HG03520 (cell line): ENCODE measurements around the gene MYH13.
"Not testable (repeated sequence)": the region's sequence is repeated elsewhere in the genome, so short reads cannot be mapped to it uniquely, and the experiment has no call there.

Experiments
- ATAC-seq: cut with Tn5 transposase; IDR thresholded peaks from one replicate; pipeline ENCODE4 v1.9.1; 2021; ENCODE audit warnings: mild to moderate bottlenecking, moderate library complexity; ENCODE audit not compliant: unreplicated experiment

Gene MYH13

DNA sequence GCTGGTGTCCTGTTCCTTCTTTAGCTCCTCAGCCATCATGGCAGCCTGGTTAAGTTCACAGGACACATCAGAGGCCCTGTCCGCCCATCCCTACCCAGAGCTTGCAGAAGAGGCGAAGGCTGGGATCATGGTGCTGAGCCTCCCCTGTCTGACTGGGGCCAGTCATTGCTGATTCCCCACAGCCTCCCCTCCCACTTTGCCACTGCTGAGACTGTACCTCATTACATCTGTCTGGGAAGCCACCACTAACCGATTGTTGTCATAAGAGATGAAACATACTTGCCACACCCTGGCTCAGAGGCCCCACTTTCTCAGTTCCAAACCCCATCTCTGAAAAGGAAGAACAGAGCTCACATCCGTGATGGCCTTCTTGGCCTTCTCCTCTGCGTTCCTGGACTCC lies 66.2 kb downstream of the MYH13 start:
- ATAC-seq: no peak

GRCh38 chr17:10305398-10305797 lies 67.4 kb downstream of the MYH13 start:
- no peak for ATAC-seq

DNA sequence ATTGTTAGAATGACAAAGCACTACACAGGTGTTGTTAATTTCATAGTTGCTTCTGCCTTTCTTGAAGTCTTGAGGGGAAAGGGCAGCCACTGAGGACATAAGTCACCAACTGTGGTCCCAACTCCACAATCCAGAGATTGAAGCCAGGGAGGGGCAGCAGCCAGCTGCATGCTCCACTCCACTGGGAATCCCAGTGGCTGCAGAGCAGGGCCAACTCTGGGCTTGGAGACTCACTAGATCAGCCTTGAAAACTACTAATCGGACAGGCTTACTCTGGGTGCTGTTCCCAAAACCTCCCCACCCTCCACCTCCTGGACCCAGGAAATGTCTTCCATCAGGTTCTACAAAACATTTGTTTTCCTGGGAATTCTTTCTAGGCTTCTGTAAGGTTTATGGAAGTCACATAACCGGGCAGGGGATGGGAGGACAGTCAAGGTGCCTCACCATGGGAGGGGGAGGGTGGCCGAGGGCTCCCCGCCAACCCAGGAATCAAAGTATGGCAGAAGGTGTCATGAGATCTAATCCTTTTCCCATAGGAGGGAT lies 68.0 kb downstream of the MYH13 start:
- no peak for ATAC-seq

DNA sequence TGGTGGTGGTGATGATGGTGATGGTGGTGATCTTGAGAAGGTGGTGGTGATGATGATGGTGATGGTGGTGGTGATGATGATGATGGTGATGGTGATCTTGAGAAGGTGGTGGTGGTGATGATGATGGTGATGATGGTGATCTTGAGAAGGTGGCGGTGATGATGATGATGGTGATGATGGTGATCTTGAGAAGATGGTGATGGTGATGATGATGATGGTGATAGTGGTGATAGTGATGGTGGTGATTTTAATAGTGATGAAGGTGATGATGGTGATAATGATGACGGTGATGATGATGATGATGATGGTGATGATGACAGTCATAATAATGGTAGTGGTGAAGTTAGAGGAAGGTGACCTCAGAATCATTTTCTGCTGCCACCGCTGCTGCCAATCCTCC lies 75.1 kb downstream of the MYH13 start:
- ATAC-seq: no peak

DNA sequence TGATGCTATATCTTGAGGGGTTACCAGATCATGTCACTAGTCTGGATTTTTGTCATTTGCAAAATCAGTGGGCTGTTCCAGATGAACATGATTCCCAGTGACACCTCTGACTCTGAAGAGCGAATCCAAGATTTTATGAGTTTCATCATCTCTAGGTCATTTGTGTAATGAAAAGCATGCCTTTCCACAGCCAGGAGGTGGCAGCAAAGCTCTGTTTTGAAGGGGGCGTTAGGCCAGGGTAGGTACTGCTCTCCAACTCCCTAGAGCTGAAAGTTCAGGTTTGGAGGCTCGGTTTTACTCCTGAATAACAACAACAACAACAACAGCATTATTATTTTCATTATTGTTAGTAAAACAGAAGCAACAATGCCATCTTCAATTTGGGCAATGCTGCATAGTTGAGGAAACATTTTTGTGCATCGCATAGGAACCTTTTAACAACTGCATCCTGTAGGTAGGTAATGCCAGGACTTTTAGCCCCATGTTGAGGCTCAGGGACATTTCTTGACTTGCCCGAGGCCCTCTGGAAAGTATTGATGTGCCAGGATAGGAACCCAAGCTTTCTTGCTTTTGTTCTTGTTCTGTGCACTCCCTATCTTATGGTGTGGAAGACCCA lies 77.0 kb downstream of the MYH13 start:
- no peak for ATAC-seq

DNA sequence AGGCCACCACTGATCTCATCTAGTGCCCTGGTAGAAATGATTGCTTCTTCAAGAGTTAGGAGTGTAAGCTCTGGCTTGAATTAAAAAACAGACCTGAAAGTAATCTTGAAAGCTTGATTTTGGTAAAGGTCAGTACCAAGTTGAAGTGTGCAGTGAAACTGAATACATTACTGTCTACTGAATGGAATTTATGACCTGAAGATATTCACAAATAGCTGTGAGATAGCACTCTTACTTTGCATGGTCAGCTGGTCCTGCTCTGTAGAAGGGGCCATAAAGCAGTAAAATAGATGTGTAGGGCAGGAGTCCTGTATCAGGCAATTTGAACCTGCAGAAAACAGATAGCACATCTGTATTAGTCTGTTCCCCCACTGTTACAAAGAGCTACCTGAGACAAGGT lies 78.6 kb downstream of the MYH13 start:
- no peak for ATAC-seq

GRCh38 chr17:10292057-10292937 lies 80.5 kb downstream of the MYH13 start:
- no peak for ATAC-seq

DNA sequence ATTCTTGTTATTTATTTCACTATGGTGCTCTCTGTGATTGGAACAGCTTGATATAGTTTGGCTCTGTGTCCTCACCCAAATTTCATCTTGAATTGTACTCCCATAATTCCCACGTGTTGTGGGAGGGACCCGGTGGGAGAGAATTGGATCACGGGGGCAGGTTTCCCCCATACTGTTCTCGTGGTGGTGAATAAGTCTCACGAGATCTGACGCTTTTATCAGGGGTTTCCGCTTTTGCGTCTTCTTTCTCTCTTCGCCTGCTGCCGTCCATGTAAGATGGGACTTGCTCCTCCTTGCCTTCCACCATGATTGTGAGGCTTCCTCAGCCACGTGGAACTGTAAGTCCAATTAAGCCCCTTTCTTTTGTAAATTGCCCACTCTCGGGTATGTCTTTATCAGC lies 81.2 kb downstream of the MYH13 start:
- ATAC-seq: not testable (repeated sequence)

GRCh38 chr17:10290041-10290440 lies 82.8 kb downstream of the MYH13 start:
- ATAC-seq: no peak

- ATAC-seq: no peak
Observed at GRCh38 chr17:10286324-10286723, 86.5 kb downstream of the MYH13 start.

- no peak for ATAC-seq
Observed at GRCh38 chr17:10285896-10286295, 86.9 kb downstream of the MYH13 start.

- no peak for ATAC-seq
Observed at GRCh38 chr17:10280068-10280467, 92.7 kb downstream of the MYH13 start.

- no peak for ATAC-seq
Observed at GRCh38 chr17:10278218-10278617, 94.6 kb downstream of the MYH13 start.

- ATAC-seq: no peak
Observed at GRCh38 chr17:10276436-10276835, 96.4 kb downstream of the MYH13 start.

DNA sequence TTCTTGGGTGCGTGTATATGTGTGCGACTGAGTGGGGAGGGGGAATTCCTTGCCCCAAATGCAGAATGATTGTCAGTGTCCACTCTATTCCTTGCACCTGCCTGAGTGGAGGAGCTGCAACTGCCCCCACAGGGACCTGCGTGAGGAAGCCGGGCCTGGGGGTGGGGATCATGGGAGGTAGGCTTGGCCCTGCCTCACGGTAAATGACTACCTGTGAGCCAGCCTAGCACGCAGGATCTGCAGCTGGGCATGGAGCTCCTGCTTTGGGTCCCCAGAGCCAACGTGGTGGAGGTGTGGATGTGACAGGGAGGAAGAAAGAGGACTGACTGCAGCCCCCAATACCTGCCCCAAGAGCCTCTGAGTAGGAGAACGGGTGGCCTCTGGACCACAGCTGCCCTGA lies 97.4 kb downstream of the MYH13 start:
- ATAC-seq: no peak

GRCh38 chr17:10271106-10271562 lies 101.7 kb downstream of the MYH13 start:
- no peak for ATAC-seq

DNA sequence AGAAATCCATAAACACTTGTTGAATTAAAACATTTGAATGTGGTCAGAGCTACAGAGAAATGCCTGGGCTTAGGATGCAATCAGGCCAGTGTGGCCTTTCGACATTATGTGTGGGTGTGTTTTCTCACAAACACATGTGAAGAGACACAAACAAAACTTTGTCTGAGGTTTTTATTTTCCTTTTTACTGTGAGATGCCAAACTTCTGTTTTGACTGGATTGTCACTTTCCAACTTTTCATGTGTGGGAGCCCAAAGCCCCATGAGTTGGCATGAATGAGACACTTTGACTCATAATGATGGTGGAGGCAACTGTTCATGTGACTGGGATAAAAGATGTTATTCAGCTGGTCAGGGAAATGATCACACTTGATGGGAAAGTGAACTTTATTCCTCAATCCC lies 102.5 kb downstream of the MYH13 start:
- ATAC-seq: no peak

DNA sequence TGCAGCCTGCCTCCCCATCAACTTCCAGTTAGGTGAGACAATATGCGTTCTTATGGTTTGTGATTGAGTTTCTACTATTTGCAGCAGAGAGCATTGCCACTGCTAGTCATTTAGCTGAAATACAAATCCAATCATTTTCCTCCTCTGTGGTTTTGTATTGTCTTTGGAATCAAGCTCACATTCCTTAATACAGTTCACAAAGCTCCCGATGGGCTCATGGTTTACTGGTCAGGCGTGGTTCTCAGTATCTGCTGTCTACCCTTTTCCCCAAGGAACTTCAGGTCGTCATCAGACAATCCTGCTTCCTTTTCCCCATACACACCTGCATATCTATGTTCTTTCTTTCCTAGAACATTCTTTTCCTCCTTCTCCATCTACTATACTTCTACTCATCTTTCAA lies 104.8 kb downstream of the MYH13 start:
- no peak for ATAC-seq

DNA sequence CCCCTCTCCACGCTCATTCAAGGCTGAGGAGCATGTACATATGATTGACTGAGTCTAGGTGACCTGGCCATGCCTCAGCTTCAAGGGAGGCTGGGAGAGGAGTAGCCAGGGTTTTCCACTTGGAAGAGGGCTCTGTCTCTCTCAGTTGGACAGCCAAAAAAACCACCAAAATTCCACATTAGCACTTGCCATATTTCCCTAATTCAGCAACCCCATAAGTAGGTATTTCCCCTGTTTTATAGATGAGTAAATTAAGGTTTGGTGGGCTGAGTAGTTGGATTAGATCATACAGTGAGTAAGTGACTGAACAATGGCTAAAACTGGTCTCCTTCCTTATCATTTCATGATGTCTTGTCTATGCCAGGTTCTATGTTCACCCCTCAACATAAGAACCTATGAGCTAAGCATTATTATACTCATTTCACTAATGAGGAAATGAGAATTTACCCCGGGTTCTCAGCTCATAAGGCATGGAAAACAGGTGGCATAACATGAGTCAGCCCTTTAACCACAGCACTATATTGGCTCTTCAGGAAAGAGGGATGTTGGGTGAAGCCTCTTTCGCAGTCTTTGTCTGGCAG lies 106.4 kb downstream of the MYH13 start:
- ATAC-seq: no peak

DNA sequence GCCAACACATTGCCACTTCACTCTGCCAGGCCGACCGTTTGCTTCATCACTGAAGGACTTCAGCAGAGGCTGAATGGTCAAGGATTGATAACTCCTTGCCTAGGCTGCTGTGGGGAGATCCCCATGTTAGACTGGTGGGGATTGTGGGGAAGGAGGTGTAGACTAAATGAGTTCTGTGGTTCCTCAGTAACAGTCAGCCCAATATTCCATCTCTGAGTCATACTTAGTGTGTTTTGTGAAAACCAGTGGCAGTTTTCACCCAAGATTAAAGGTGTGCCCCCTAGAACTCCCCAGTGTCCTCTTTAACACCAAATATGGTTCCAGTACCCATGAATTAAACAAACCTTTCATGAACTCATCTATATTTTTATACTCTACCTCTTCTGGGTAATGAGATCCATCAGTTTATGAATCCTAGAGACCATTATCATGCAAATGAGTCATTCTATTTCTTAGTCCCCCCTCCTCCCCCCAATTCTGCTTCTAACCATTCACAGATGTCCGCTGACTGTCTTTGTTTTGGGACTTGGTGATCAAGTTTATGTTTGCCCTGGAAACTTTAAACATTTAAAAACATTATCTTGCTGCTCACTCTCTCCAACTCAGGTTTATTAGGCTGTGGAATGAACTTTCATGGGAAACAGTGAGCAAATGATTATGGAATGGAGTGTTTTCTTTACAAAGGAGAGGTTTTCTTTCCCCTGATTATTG lies 107.6 kb downstream of the MYH13 start:
- ATAC-seq: no peak

DNA sequence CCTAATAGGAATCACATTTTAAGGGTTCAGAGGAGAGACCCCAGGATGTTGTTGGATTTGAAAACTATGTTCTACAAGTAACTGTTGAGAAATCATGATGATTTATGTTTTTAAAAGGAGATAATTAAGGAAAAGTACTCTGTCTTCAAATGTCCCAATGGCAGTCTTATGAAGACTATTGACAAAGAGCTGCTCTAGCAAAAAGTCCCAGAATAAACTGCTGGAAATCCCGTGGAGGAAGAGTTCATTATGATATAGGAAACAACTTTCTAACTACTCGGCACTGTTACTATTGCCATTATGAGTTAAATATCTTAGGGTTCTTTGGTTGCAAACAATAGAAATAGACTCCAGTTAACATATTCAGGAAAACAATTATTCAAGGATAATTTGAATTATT lies 108.8 kb downstream of the MYH13 start:
- no peak for ATAC-seq
